Nephron progenitor cell (in vitro differentiated cells): ENCODE measurements around the gene PPIP5K2.
A peak's percentile ranks its signal among the peaks of the same experiment; 100 is the strongest.
"Not testable (repeated sequence)": the region's sequence is repeated elsewhere in the genome, so short reads cannot be mapped to it uniquely, and the experiment has no call there.

Experiments used
- DNase-seq: peaks from one replicate; pipeline ENCODE4 v3.0.0; 2021
- H3K27ac Mint-ChIP-seq: 2 replicates; pipeline ENCODE4 v1.8.0; 2021; ENCODE audit warnings: mild to moderate bottlenecking, moderate library complexity, mixed read lengths
- H3K27me3 Mint-ChIP-seq: 2 replicates; pipeline ENCODE4 v1.8.0; 2021; ENCODE audit warnings: mild to moderate bottlenecking, low read depth, mixed read lengths; ENCODE audit not compliant: poor library complexity
- H3K36me3 Mint-ChIP-seq: 2 replicates; pipeline ENCODE4 v1.8.0; 2021; ENCODE audit warnings: low read depth, mixed read lengths
- H3K4me1 Mint-ChIP-seq: 2 replicates; pipeline ENCODE4 v1.8.0; 2021; ENCODE audit warnings: mixed read lengths
- H3K4me3 Mint-ChIP-seq: 2 replicates; pipeline ENCODE4 v1.8.0; 2021; ENCODE audit warnings: mild to moderate bottlenecking, moderate library complexity, mixed read lengths
- H3K9me3 Mint-ChIP-seq: 2 replicates; pipeline ENCODE4 v1.8.0; 2021; ENCODE audit warnings: mild to moderate bottlenecking, moderate library complexity, mixed read lengths
- TF ChIP-seq, protein P1 (sequence below): fragments of 200-600 bp; sonication (generic); IDR thresholded peaks from 2 replicates; pipeline ENCODE4 v1.5.0; 2021; ENCODE audit warnings: antibody characterized with exemption

Gene PPIP5K2

DNA sequence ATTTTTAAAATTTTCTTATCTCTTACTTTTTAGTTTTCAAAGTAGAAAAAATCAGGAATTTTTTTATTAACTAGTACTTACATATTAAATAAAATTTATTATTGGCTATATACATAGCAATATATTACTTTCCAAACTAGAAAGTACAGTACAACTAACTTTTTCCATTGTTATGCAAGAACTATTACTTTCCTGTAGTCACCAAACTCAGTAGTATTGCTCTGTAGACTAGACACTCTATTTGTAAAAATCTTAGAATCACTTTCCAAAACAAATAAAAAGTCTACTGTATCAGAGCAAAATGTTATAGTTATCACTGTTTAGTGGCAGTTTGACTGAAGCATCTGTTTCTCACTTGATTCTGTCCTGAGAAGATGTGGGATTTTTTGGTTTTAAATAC is 83.1 kb downstream of the PPIP5K2 start:
- Mint-ChIP-seq H3K27me3 (no peaks in the 10 kb centered on the region), H3K9me3 (peaks cover 4% of the 10 kb centered on the region), H3K27ac (no peak overlapping the region), H3K4me1 (peaks cover 14% of the 10 kb centered on the region), H3K4me3 (no peak overlapping the region), H3K36me3 (peaks cover 41% of the 10 kb centered on the region)
- TF ChIP-seq, protein P1, sequence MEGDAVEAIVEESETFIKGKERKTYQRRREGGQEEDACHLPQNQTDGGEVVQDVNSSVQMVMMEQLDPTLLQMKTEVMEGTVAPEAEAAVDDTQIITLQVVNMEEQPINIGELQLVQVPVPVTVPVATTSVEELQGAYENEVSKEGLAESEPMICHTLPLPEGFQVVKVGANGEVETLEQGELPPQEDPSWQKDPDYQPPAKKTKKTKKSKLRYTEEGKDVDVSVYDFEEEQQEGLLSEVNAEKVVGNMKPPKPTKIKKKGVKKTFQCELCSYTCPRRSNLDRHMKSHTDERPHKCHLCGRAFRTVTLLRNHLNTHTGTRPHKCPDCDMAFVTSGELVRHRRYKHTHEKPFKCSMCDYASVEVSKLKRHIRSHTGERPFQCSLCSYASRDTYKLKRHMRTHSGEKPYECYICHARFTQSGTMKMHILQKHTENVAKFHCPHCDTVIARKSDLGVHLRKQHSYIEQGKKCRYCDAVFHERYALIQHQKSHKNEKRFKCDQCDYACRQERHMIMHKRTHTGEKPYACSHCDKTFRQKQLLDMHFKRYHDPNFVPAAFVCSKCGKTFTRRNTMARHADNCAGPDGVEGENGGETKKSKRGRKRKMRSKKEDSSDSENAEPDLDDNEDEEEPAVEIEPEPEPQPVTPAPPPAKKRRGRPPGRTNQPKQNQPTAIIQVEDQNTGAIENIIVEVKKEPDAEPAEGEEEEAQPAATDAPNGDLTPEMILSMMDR, result no peak
- no peak for DNase-seq

DNA sequence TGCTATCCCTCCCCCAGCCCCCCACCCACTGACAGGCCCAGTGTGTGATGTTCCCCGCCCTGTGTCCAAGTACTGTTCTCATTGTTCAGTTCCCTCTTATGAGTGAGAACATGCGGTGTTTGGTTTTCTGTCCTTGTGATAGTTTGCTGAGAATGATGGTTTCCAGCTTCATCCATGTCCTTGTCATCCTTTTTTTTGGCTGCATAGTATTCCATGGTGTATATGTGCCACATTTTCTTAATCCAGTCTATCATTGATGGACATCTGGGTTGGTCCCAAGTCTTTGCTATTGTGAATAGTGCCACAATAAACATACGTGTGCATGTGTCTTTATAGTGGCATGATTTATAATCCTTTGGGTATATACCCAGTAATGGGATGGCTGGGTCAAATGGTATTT is 84.9 kb downstream of the PPIP5K2 start:
- DNase-seq, H3K27me3 Mint-ChIP-seq, H3K27ac Mint-ChIP-seq, H3K4me3 Mint-ChIP-seq, H3K9me3 Mint-ChIP-seq: not testable (repeated sequence)
- Mint-ChIP-seq H3K36me3 (peaks cover 38% of the 10 kb centered on the region), H3K4me1 (peaks cover 29% of the 10 kb centered on the region)

DNA sequence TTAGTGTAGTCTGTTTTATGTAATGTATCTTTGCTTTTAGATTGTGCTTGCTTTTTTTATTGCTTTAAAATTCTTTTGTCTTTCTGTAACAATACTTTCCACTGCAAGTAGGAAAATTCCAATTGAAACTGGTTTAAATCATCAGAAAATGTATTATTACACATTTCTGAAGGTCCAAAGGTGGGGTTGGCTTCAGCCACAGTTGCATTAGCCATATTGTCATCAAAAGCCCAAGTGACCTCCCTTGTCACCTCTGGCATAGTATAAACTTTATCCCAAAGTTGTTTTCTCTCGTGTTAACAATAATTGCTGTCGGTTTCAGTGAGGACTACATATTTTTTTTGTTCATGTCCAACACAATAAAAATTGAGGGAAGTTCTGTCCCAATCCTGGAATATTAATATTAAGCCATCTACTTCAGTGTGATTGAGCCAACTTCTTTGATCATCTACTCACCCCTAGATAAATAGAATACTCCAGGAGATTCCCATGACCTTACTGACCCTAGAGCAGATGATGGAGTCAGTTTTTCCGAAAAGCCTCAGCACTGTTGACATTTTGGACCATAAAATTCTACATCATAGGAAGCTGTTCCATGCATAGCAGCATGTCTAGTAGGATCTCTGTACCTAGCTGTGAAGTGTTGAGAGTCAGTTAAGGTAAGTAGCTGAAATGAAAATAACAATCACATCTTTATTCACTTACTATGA is 86.0 kb downstream of the PPIP5K2 start:
- H3K4me1 Mint-ChIP-seq, result peaks cover 35% of the 10 kb centered on the region
- TF ChIP-seq, protein P1, result no peak
- no peak overlapping the region for H3K27ac Mint-ChIP-seq
- H3K9me3 Mint-ChIP-seq, result peaks cover 4% of the 10 kb centered on the region
- no peaks in the 10 kb centered on the region for H3K27me3 Mint-ChIP-seq
- no peak for DNase-seq
- H3K36me3 Mint-ChIP-seq, result peaks cover 40% of the 10 kb centered on the region
- H3K4me3 Mint-ChIP-seq, result no peak overlapping the region

DNA sequence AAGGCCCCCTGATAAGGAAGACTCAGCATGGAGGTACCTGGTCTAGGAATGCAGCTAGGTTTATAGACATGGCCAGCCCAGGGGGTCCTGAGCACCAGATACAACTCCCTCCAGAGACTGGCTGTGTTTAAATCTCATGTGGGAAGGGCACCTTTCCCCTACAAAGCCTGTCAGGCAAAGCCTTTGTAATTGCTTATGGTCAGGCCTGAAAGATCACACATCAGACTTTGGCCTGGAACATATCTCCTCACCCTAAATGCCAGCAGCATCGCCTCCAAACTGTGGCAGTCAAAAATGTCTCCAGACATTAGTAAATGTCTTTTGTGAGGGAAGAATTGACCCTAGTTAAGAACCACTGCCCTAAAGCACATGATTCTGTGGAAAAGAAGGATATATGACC is 86.9 kb downstream of the PPIP5K2 start:
- peaks cover 40% of the 10 kb centered on the region for H3K36me3 Mint-ChIP-seq
- peak overlapping the region; percentile 92 for H3K27ac Mint-ChIP-seq
- H3K4me1 Mint-ChIP-seq, result peaks cover 44% of the 10 kb centered on the region
- H3K9me3 Mint-ChIP-seq, result peaks cover 4% of the 10 kb centered on the region
- H3K4me3 Mint-ChIP-seq, result no peak overlapping the region
- DNase-seq, result no peak
- TF ChIP-seq, protein P1, result no peak
- H3K27me3 Mint-ChIP-seq, result no peaks in the 10 kb centered on the region

DNA sequence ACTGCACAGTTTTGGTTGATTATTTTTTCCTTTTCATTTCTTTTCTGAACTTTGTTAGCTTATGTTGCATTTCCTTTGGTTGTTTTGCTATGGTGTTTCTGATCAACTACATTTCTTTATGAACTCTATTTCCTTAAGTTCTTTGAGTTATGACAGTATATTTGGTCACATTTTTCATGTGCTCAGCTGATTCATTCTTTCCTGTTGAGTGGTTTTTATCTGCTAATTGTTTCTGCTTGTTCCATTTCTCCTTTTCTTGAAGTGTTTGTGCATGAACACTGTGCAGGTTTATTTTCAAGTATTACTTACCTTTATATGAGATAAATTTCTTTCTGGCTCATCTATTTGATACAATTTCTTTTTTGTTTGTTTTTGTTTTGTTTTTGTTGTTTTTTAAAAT is 87.6 kb downstream of the PPIP5K2 start:
- Mint-ChIP-seq H3K4me3 (no peak overlapping the region), H3K4me1 (peaks cover 49% of the 10 kb centered on the region), H3K9me3 (peaks cover 4% of the 10 kb centered on the region), H3K36me3 (peaks cover 40% of the 10 kb centered on the region), H3K27ac (no peak overlapping the region), H3K27me3 (no peaks in the 10 kb centered on the region)
- TF ChIP-seq, protein P1, result no peak
- no peak for DNase-seq

DNA sequence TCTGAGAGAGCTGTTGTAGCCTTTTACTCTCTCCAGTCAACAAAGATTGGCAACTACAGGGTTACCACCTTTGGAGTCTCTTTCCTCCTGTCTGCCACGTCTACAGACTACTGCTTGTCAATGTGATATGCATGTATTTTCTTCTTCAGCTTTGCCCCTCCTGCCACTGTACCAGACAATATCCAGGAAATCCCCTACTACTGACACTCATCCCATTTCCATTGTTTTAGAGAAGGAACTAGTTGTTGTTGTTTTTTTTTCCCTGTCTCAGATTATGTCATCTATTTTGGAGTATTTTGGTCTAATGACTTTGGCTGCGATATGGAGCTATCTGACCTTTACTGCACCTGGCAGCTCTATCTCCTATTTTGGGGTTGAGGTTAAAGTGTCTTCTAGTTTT is 88.4 kb downstream of the PPIP5K2 start:
- Mint-ChIP-seq H3K27me3 (no peaks in the 10 kb centered on the region), H3K27ac (peak overlapping the region; percentile 58), H3K9me3 (peaks cover 4% of the 10 kb centered on the region), H3K4me1 (peaks cover 56% of the 10 kb centered on the region), H3K36me3 (peaks cover 40% of the 10 kb centered on the region), H3K4me3 (no peak overlapping the region)
- TF ChIP-seq, protein P1, result no peak
- no peak for DNase-seq
